ENCODE results near the gene TTLL10. TPM values are rescaled to one million over a fixed set of nuclear protein-coding genes. Genes with fewer than 3 reads are reported as not detected.

Gene TTLL10
- total RNA-seq, 2 experiments from 2014 or later, result not detected

DNA sequence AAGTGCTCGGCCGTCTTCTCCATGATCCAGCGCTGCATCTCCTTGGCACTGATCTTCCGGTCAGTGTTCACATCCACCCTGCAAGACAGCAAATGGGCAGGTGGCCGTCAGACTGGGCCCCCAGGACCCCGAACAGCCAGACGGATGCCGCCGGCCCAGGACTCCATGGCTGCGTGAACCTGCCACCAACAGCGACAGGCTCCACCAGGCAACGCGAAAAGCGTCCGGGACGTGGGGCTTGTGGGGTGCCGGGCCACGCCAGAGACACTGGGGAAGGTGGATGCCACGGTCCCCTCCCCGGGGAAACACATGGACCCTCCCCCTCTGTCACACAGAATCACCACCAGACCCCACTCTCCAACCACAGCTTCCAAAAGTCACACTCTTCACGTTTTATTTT is 50.2 kb downstream of the TTLL10 start:
- ChIA-PET CTCF (no interaction called here), POLR2A (interaction anchor here (0.9 kb wide), 1 partner anchor 13 kb away, joined by 3 read pairs; no protein-coding TSS in a partner anchor)
- ATAC-seq (no peak), DNase-seq (no peak)
- TF ChIP-seq, protein P1, sequence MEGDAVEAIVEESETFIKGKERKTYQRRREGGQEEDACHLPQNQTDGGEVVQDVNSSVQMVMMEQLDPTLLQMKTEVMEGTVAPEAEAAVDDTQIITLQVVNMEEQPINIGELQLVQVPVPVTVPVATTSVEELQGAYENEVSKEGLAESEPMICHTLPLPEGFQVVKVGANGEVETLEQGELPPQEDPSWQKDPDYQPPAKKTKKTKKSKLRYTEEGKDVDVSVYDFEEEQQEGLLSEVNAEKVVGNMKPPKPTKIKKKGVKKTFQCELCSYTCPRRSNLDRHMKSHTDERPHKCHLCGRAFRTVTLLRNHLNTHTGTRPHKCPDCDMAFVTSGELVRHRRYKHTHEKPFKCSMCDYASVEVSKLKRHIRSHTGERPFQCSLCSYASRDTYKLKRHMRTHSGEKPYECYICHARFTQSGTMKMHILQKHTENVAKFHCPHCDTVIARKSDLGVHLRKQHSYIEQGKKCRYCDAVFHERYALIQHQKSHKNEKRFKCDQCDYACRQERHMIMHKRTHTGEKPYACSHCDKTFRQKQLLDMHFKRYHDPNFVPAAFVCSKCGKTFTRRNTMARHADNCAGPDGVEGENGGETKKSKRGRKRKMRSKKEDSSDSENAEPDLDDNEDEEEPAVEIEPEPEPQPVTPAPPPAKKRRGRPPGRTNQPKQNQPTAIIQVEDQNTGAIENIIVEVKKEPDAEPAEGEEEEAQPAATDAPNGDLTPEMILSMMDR (IDR thresholded peaks at IDR 0.05), result no peak
- Mint-ChIP-seq H3K9me3 (no peaks in the 10 kb centered on the region), H3K27me3 (no peaks in the 10 kb centered on the region), H3K4me1 (ENCODE audit: low read depth) (peaks cover 15% of the 10 kb centered on the region), H3K27ac (no peak overlapping the region), H3K4me3 (no peak overlapping the region), H3K36me3 (ENCODE audit: low read depth) (peaks cover 33% of the 10 kb centered on the region)
- intact Hi-C loops (cut with micrococcal nuclease), result no loop called here

DNA sequence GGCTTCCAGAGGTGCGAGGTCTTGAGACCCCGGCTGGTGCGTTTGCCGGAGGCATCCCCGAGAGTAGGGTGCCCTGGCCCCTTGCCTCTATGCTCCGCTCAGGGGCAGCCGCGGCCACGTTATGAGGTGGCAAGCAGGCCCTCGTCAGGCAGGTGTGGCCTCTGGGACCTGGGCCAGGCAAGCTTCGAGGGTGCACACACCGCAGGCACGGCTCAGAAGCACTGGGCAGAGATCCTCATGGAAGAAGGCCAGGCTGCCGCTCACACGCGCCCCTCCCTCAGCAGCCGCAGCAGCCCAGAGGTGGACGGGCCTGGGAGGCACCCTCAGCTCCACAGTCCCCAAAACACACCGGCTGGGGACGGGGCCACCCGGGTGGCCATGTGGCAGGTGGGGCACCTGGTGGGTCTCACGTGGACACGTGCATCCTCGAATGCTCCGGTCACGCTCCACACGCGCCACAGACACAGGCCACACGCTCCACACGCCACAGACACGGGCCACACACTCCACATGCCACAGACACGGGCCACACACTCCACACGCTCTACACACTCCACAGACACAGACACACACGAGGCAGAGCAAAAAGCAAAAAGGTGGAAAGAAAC is 51.7 kb downstream of the TTLL10 start:
- no peaks in the 10 kb centered on the region for H3K9me3 Mint-ChIP-seq
- H3K27me3 Mint-ChIP-seq, result no peaks in the 10 kb centered on the region
- no peak for ATAC-seq
- peaks cover 43% of the 10 kb centered on the region for H3K36me3 Mint-ChIP-seq (ENCODE audit: low read depth)
- intact Hi-C loops (cut with micrococcal nuclease), result no loop called here
- H3K27ac Mint-ChIP-seq, result no peak overlapping the region
- ChIA-PET CTCF (no interaction called here), POLR2A (interaction anchor here (1.7 to 7.9 kb wide), 2 partner anchors 10 to 103 kb away, joined by 3 to 64 read pairs; partner anchors contain the start of gene TNFRSF4)
- peaks cover 18% of the 10 kb centered on the region for H3K4me1 Mint-ChIP-seq (ENCODE audit: low read depth)
- TF ChIP-seq, protein P1 (IDR thresholded peaks at IDR 0.05), result no peak
- DNase-seq, result no peak
- no peak overlapping the region for H3K4me3 Mint-ChIP-seq

DNA sequence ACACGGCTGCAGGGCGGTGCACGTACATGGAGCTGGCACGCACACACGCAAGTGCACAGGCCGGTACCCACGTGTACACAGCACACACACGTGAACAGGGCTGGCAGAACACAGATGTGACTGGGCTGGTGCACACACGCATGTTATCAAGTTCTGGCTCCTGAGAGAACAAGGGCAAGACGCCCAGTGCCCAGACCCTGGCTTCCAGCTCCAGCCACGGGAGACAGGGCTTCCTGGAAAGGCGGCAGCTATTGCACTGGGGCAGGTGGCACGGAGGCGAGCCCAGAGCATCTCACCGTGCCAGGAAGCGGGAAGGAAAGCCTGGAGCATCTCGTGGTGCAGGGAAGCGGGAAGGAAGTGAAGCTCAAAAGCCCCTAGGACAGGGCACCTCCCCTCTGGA is 52.2 kb downstream of the TTLL10 start:
- DNase-seq (no peak), ATAC-seq (no peak)
- Mint-ChIP-seq H3K4me1 (ENCODE audit: low read depth) (peaks cover 23% of the 10 kb centered on the region), H3K4me3 (no peak overlapping the region), H3K36me3 (ENCODE audit: low read depth) (peaks cover 43% of the 10 kb centered on the region), H3K27ac (no peak overlapping the region), H3K9me3 (no peaks in the 10 kb centered on the region), H3K27me3 (no peaks in the 10 kb centered on the region)
- POLR2A ChIA-PET, result interaction anchor here (1.7 to 7.9 kb wide), 2 partner anchors 10 to 103 kb away, joined by 3 to 64 read pairs; partner anchors contain the start of gene TNFRSF4
- intact Hi-C loops (cut with micrococcal nuclease), result no loop called here
- TF ChIP-seq, protein P1 (IDR thresholded peaks at IDR 0.05), result no peak
- CTCF ChIA-PET, result interaction anchor here (0.9 kb wide), 1 partner anchor 105 kb away, joined by 3 read pairs; no protein-coding TSS in a partner anchor

DNA sequence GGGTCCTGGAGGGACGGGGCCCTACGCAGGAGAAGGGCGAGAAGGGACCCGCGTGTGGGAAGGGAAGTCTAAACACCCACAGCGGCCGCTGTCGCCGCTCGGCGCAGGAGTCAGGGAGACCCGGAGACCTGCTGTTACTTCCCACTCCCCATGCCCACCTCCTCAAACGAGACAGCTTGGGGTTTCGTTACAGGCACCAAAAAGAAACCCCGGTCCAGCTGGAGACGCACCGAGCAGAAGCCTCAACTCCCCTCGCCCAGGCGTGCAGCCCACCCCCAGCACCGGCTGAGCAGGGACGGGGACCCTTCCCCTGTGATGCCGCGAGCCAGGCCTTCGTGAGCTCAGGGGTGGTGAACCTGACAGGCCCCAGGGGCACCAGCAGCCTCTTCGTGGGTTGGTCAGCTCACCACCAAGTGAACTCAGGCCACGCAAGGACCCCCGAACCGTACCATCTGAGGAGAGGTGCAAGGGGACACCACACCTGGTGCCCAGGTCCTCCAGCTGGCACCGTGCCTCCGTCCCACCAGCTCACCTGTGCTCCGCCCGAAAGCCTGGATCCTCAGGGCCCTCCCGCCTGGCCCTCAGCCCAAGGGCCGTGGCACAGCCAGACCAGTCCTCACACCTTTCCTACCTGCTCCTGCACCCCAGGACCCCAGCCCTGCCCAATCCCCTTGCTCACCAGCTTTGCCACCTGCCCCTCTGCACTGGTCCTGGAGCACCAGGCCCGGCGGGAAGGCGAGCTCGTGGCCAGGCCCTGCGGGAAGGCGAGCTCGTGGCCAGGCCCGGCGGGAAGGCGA is 53.1 kb downstream of the TTLL10 start:
- intact Hi-C loops (cut with micrococcal nuclease), result no loop called here
- Mint-ChIP-seq H3K36me3 (ENCODE audit: low read depth) (peaks cover 42% of the 10 kb centered on the region), H3K27me3 (no peaks in the 10 kb centered on the region), H3K4me1 (ENCODE audit: low read depth) (peaks cover 23% of the 10 kb centered on the region), H3K9me3 (no peaks in the 10 kb centered on the region), H3K4me3 (no peak overlapping the region), H3K27ac (no peak overlapping the region)
- POLR2A ChIA-PET, result interaction anchor here (1.0 to 7.9 kb wide), 2 partner anchors 11 to 20 kb away, joined by 3 to 64 read pairs; partner anchors contain the start of genes C1QTNF12 and TNFRSF4
- DNase-seq (no peak), ATAC-seq (no peak)
- TF ChIP-seq, protein P1 (IDR thresholded peaks at IDR 0.05), result no peak
- CTCF ChIA-PET, result interaction anchor here (0.9 kb wide), 1 partner anchor 106 kb away, joined by 3 read pairs; no protein-coding TSS in a partner anchor

DNA sequence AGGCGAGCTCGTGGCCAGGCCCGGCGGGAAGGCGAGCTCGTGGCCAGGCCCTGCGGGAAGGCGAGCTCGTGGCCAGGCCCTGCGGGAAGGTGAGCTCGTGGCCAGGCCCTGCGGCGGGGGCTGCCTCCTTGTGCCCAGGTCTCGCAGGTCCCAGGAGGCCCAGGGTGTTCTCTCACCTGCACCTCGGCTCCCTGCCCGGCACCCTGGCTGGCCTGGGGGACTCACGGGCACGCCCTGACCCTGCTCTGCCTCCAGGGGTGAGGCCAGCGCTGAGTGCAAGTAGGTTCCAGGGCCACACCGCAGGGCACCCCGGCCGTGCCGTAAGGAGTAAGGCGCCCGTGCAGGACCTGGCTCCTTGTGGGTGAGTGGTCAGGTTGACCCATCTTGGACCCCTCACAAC is 53.7 kb downstream of the TTLL10 start:
- ATAC-seq, result no peak
- H3K4me3 Mint-ChIP-seq, result no peak overlapping the region
- peaks cover 23% of the 10 kb centered on the region for H3K4me1 Mint-ChIP-seq (ENCODE audit: low read depth)
- TF ChIP-seq, protein P1 (IDR thresholded peaks at IDR 0.05), result no peak
- no peaks in the 10 kb centered on the region for H3K9me3 Mint-ChIP-seq
- intact Hi-C loops (cut with micrococcal nuclease), result no loop called here
- H3K36me3 Mint-ChIP-seq (ENCODE audit: low read depth), result peaks cover 40% of the 10 kb centered on the region
- no peak overlapping the region for H3K27ac Mint-ChIP-seq
- H3K27me3 Mint-ChIP-seq, result no peaks in the 10 kb centered on the region
- CTCF ChIA-PET, result no interaction called here
- POLR2A ChIA-PET, result interaction anchor here (1.0 to 7.9 kb wide), 3 partner anchors 12 to 23 kb away, joined by 3 to 64 read pairs (median 3); partner anchors contain the start of genes C1QTNF12 and TNFRSF4
- DNase-seq, result no peak

Measured in activated CD8-positive, alpha-beta T cell treated with anti-CD3 and anti-CD28 coated beads for 36 hours (primary cell).